H9 (cell line): ENCODE results near the gene ANO2. TPM values are rescaled to one million over a fixed set of nuclear protein-coding genes. Genes with fewer than 3 reads are reported as not detected.

Experiments used
- DNase-seq: peaks from one replicate; pipeline ENCODE4 v3.0.0-alpha.2; 2017
- H2AFZ ChIP-seq: one replicate; pipeline ENCODE4 v1.6.1; 2013; ENCODE audit warnings: mild to moderate bottlenecking, low read length, control low read depth, moderate library complexity
- H2AK5ac ChIP-seq: 2 replicates; pipeline ENCODE4 v1.6.1; 2013; ENCODE audit warnings: low read length, control low read depth, mixed read lengths; ENCODE audit not compliant: insufficient read length
- H2BK120ac ChIP-seq: one replicate; pipeline ENCODE4 v1.6.1; 2013; ENCODE audit warnings: low read depth, mild to moderate bottlenecking, low read length, control low read depth, inconsistent platforms; ENCODE audit not compliant: poor library complexity, severe bottlenecking
- H2BK12ac ChIP-seq: 2 replicates; pipeline ENCODE4 v1.6.1; 2013; ENCODE audit warnings: low read length, control low read depth, mixed read lengths, low read depth; ENCODE audit not compliant: insufficient read length
- H2BK15ac ChIP-seq: 2 replicates; pipeline ENCODE4 v1.6.1; 2013; ENCODE audit warnings: low read depth, low read length, control low read depth
- H2BK20ac ChIP-seq: one replicate; pipeline ENCODE4 v1.6.1; 2013; ENCODE audit warnings: low read depth, mild to moderate bottlenecking, low read length, control low read depth, inconsistent platforms; ENCODE audit not compliant: poor library complexity, severe bottlenecking
- H2BK5ac ChIP-seq: 2 replicates; pipeline ENCODE4 v1.6.1; 2013; ENCODE audit warnings: low read length, control low read depth, mixed read lengths; ENCODE audit not compliant: insufficient read length
- H3K14ac ChIP-seq: 2 replicates; pipeline ENCODE4 v1.6.1; 2013; ENCODE audit warnings: low read length, control low read depth; ENCODE audit not compliant: insufficient read depth
- H3K18ac ChIP-seq: 2 replicates; pipeline ENCODE4 v1.6.1; 2013; ENCODE audit warnings: low read depth, mild to moderate bottlenecking, mixed read lengths, low read length, control low read depth; ENCODE audit not compliant: insufficient read length
- H3K23ac ChIP-seq: 2 replicates; pipeline ENCODE4 v1.6.1; 2013; ENCODE audit warnings: low read length, control low read depth, mixed read lengths, low read depth; ENCODE audit not compliant: insufficient read length
- H3K23me2 ChIP-seq: 2 replicates; pipeline ENCODE4 v1.6.1; 2013; ENCODE audit warnings: low read depth, mild to moderate bottlenecking, mixed read lengths, low read length, control low read depth; ENCODE audit not compliant: insufficient read length, poor library complexity, severe bottlenecking
- H3K27ac ChIP-seq: 2 replicates; pipeline ENCODE4 v1.5.1; 2013; ENCODE audit warnings: low read length, control low read depth, mixed read lengths, low read depth; ENCODE audit not compliant: insufficient read length
- H3K27me3 ChIP-seq: 2 replicates; pipeline ENCODE4 v1.6.1; 2013; ENCODE audit warnings: low read length, control low read depth, inconsistent platforms; ENCODE audit not compliant: insufficient read depth
- H3K4ac ChIP-seq: 2 replicates; pipeline ENCODE4 v1.6.1; 2013; ENCODE audit warnings: low read depth, mild to moderate bottlenecking, control low read depth, inconsistent platforms, low read length, moderate library complexity
- H3K4me1 ChIP-seq: 2 replicates; pipeline ENCODE4 v1.6.1; 2013; ENCODE audit warnings: low read length, control low read depth, inconsistent platforms; ENCODE audit not compliant: insufficient read depth
- H3K4me2 ChIP-seq: 2 replicates; pipeline ENCODE4 v1.6.1; 2013; ENCODE audit warnings: low read length, control low read depth, mixed read lengths; ENCODE audit not compliant: insufficient read length, insufficient read depth
- H3K56ac ChIP-seq: 2 replicates; pipeline ENCODE4 v1.6.1; 2013; ENCODE audit warnings: low read depth, mild to moderate bottlenecking, mixed read lengths, low read length, control low read depth; ENCODE audit not compliant: insufficient read length
- H3K79me1 ChIP-seq: 2 replicates; pipeline ENCODE4 v1.6.1; 2013; ENCODE audit warnings: low read depth, mild to moderate bottlenecking, moderate library complexity, low read length, control low read depth, inconsistent platforms; ENCODE audit not compliant: insufficient read depth, poor library complexity, severe bottlenecking
- H3K79me2 ChIP-seq: 2 replicates; pipeline ENCODE4 v1.6.1; 2013; ENCODE audit warnings: low read length, control low read depth, inconsistent platforms; ENCODE audit not compliant: insufficient read depth
- H3K9ac ChIP-seq: 2 replicates; pipeline ENCODE4 v1.6.1; 2013; ENCODE audit warnings: low read length, control low read depth, mixed read lengths; ENCODE audit not compliant: insufficient read length; ENCODE audit errors: extremely low read depth
- H3K9me3 ChIP-seq: one replicate; pipeline ENCODE4 v1.6.1; 2013; ENCODE audit warnings: low read depth, low read length, inconsistent platforms; ENCODE audit not compliant: control insufficient read depth
- H3T11ph ChIP-seq: one replicate; pipeline ENCODE4 v1.6.1; 2013; ENCODE audit warnings: mild to moderate bottlenecking, low read length, control low read depth, inconsistent platforms
- H4K20me1 ChIP-seq: one replicate; pipeline ENCODE4 v1.6.1; 2013; ENCODE audit not compliant: control insufficient read depth, insufficient read length, insufficient read depth
- H4K5ac ChIP-seq: 2 replicates; pipeline ENCODE4 v1.6.1; 2013; ENCODE audit warnings: low read depth, mild to moderate bottlenecking, mixed read lengths, low read length, control low read depth; ENCODE audit not compliant: insufficient read length
- H4K8ac ChIP-seq: replicated peaks from 2 replicates; pipeline ENCODE4 v1.6.1; 2013; ENCODE audit warnings: low read length, control low read depth, mixed read lengths, low read depth; ENCODE audit not compliant: insufficient read length
- H4K91ac ChIP-seq: 2 replicates; pipeline ENCODE4 v1.6.1; 2013; ENCODE audit warnings: low read depth, mild to moderate bottlenecking, moderate library complexity, mixed read lengths, low read length, control low read depth; ENCODE audit not compliant: insufficient read length
- H3K27ac Mint-ChIP-seq, 3 experiments: 2 replicates in 2 of 3; 3 replicates in 1 of 3; pipeline ENCODE4 v1.8.0; 2020 to 2021; ENCODE audit warnings: mixed read lengths in 3 of 3, mild to moderate bottlenecking in 1 of 3, moderate library complexity in 1 of 3
- H3K27me3 Mint-ChIP-seq: 2 replicates; pipeline ENCODE4 v1.8.0; 2021; ENCODE audit warnings: low read depth, mild to moderate bottlenecking, moderate library complexity, mixed read lengths
- H3K36me3 Mint-ChIP-seq, 3 experiments: 2 replicates in 2 of 3; 3 replicates in 1 of 3; pipeline ENCODE4 v1.8.0; 2020 to 2021; ENCODE audit warnings: low read depth in 3 of 3, mixed read lengths in 3 of 3; ENCODE audit not compliant: insufficient read depth in 1 of 3
- H3K4me1 Mint-ChIP-seq, 2 experiments: 2 replicates each; pipeline ENCODE4 v1.8.0; 2020; ENCODE audit warnings: mixed read lengths in 2 of 2
- H3K4me3 Mint-ChIP-seq, 2 experiments: 2 replicates in 1 of 2; 3 replicates in 1 of 2; pipeline ENCODE4 v1.8.0; 2020 to 2021; ENCODE audit warnings: mild to moderate bottlenecking in 2 of 2, mixed read lengths in 2 of 2, moderate library complexity in 1 of 2
- H3K9me3 Mint-ChIP-seq, 2 experiments: 2 replicates in 1 of 2; 3 replicates in 1 of 2; pipeline ENCODE4 v1.8.0; 2020; ENCODE audit warnings: mild to moderate bottlenecking in 2 of 2, mixed read lengths in 2 of 2, moderate library complexity in 1 of 2
- WGBS: extraction: QIAGEN DNeasy Blood & Tissue Kit; methylation state at CpG from one replicate; pipeline ENCODE4 v1.1.7; 2013; ENCODE audit warnings: missing lambda C conversion rate, low lambda C conversion rate, mixed read lengths; ENCODE audit not compliant: insufficient read length; ENCODE audit errors: extremely low coverage; 5-methylcytosine and 5-hydroxymethylcytosine counted together
- total RNA-seq: library from RNA; stranded (reverse); gene quantifications from 2 replicates; pipeline ENCODE4 v1.2.1, GENCODE V29; 2021
- TF ChIP-seq, protein P1 (sequence below): fragments of 200-600 bp; sonication (generic); conservative IDR thresholded peaks from 3 replicates; pipeline ENCODE4 v1.8.0; 2021; ENCODE audit warnings: antibody characterized with exemption, mild to moderate bottlenecking

ANO2 gene
- total RNA-seq, 1 experiment from 2014 or later = 3.8 TPM

DNA sequence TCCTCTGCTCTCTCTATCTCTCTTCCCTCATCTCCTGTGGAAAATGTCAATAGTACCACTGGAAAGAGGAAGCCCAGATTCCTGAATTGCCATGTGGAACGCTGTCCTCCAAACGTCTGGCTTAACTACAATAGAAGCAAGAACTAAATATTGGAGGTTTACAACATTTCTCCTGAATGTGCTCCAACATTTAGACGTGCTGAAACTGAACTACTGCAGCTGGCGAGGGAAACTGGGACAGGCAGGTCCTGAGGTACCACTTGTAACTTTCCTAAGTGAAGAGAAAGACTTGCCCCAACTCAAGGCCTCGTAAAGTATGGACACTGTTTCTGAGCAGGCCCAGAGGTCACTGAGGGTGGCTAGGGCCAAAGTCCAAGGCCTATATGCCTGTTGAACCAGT, 325.4 kb downstream of the ANO2 start:
- Histone ChIP-seq H2BK5ac (no peak overlapping the region), H3K79me1 (no peaks in the 10 kb centered on the region), H3K14ac (no peak overlapping the region), H4K8ac (no peak overlapping the region), H2BK15ac (no peak overlapping the region), H2AFZ (no peak overlapping the region), H3K56ac (no peak overlapping the region), H3K23me2 (no peaks in the 10 kb centered on the region), H3K79me2 (no peaks in the 10 kb centered on the region), H2AK5ac (no peak overlapping the region), H3K4me1 (no peaks in the 10 kb centered on the region), H2BK12ac (no peak overlapping the region), H3K18ac (no peak overlapping the region), H3K4ac (no peak overlapping the region), H3K9ac (no peak overlapping the region), H3K23ac (no peak overlapping the region), H3T11ph (no peak overlapping the region), H3K4me2 (no peak overlapping the region), H3K9me3 (no peaks in the 10 kb centered on the region), H2BK20ac (no peak overlapping the region), H2BK120ac (no peak overlapping the region), H4K5ac (no peak overlapping the region), H4K91ac (no peak overlapping the region), H3K27ac (no peak overlapping the region), H3K27me3 (no peaks in the 10 kb centered on the region), H4K20me1 (no peaks in the 10 kb centered on the region)
- peak; percentile 11 for DNase-seq
- no CpG with 5 or more reads among the region's 5 CpGs for WGBS
- Mint-ChIP-seq H3K4me1 (peaks cover 13 to 15% of the 10 kb centered on the region in 2 experiments), H3K9me3 (no peaks in the 10 kb centered on the region; a peak in 1 of 5 replicates), H3K27ac (no peak overlapping the region), H3K4me3 (no peak overlapping the region), H3K36me3 (no peaks in the 10 kb centered on the region), H3K27me3 (peaks cover 1% of the 10 kb centered on the region)
- TF ChIP-seq, protein P1, sequence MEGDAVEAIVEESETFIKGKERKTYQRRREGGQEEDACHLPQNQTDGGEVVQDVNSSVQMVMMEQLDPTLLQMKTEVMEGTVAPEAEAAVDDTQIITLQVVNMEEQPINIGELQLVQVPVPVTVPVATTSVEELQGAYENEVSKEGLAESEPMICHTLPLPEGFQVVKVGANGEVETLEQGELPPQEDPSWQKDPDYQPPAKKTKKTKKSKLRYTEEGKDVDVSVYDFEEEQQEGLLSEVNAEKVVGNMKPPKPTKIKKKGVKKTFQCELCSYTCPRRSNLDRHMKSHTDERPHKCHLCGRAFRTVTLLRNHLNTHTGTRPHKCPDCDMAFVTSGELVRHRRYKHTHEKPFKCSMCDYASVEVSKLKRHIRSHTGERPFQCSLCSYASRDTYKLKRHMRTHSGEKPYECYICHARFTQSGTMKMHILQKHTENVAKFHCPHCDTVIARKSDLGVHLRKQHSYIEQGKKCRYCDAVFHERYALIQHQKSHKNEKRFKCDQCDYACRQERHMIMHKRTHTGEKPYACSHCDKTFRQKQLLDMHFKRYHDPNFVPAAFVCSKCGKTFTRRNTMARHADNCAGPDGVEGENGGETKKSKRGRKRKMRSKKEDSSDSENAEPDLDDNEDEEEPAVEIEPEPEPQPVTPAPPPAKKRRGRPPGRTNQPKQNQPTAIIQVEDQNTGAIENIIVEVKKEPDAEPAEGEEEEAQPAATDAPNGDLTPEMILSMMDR = no peak
